Suprapubic skin (tissue), 4 donors: ENCODE results near the gene FOXB2. TPM values are rescaled to one million over a fixed set of nuclear protein-coding genes. Genes with fewer than 3 reads are reported as not detected.

Experiments used
- DNase-seq, 2 donors: peaks; one replicate each; pipeline ENCODE4 v3.0.0-alpha.2; 2019; ENCODE audit warnings: low spot score in 2 of 2
- H3K27ac ChIP-seq: fragments of 200-600 bp; sonication (generic); one replicate; pipeline ENCODE4 v1.5.1; 2019
- H3K27me3 ChIP-seq: fragments of 200-600 bp; sonication (generic); one replicate; pipeline ENCODE4 v1.5.1; 2019
- H3K36me3 ChIP-seq: fragments of 200-600 bp; sonication (generic); one replicate; pipeline ENCODE4 v1.5.1; 2019
- H3K4me1 ChIP-seq: fragments of 200-600 bp; sonication (generic); one replicate; pipeline ENCODE4 v1.5.1; 2019
- H3K4me3 ChIP-seq: fragments of 200-600 bp; sonication (generic); one replicate; pipeline ENCODE4 v1.5.1; 2019; ENCODE audit warnings: mild to moderate bottlenecking
- H3K9me3 ChIP-seq: fragments of 200-600 bp; sonication (generic); one replicate; pipeline ENCODE4 v1.5.1; 2019
- CTCF ChIP-seq, 2 donors: fragments of 200-600 bp in 1 of 2; fragments of 450-650 bp in 1 of 2; sonication (generic) in 1 of 2; IDR thresholded peaks; one replicate each; pipeline ENCODE4 v1.5.1; 2016 to 2019; ENCODE audit warnings: antibody characterized with exemption in 2 of 2, mild to moderate bottlenecking in 1 of 2, moderate library complexity in 1 of 2
- EP300 ChIP-seq: sonication (generic); formaldehyde crosslinking; IDR thresholded peaks from one replicate; pipeline ENCODE4 v1.6.1; 2017; ENCODE audit warnings: antibody characterized with exemption
- POLR2A ChIP-seq, 2 donors: fragments of 450-650 bp; IDR thresholded peaks; one replicate each; pipeline ENCODE4 v1.6.1; 2017; ENCODE audit warnings: antibody characterized with exemption in 2 of 2, mild to moderate bottlenecking in 2 of 2, moderate library complexity in 2 of 2
- POLR2AphosphoS5 ChIP-seq, 3 donors: sonication (generic); formaldehyde crosslinking; IDR thresholded peaks; one replicate each; pipeline ENCODE4 v1.6.1; 2017; ENCODE audit warnings: antibody characterized with exemption in 3 of 3
- WGBS: methylation state at CpG from one replicate; pipeline ENCODE4 v1.1.5; 2018; 5-methylcytosine and 5-hydroxymethylcytosine counted together
- total RNA-seq, 4 donors: library from RNA; depleted of rRNA; stranded (reverse); fragments of >200 nt; gene quantifications; one replicate each; pipeline ENCODE4 v1.1.0, GENCODE V29; 2016

FOXB2 gene
- total RNA-seq, 4 donors from 2014 or later, result not detected

- Histone ChIP-seq H3K27me3 (peaks cover 83% of the 10 kb centered on the region), H3K27ac (no peak overlapping the region), H3K9me3 (no peaks in the 10 kb centered on the region), H3K4me1 (peaks cover 28% of the 10 kb centered on the region), H3K4me3 (no peak overlapping the region), H3K36me3 (no peaks in the 10 kb centered on the region)
- TF ChIP-seq CTCF (IDR thresholded peaks at IDR 0.05) (no peak), POLR2A (IDR thresholded peaks at IDR 0.05) (no peak), EP300 (no peak), POLR2AphosphoS5 (IDR thresholded peaks at IDR 0.05) (no peak)
- no peak for DNase-seq
- 71% methylated on average over 10 of the region's 10 CpGs for WGBS
Observed at GRCh38 chr9:77023726-77024125, 4.3 kb downstream of the FOXB2 start.

- peaks cover 71% of the 10 kb centered on the region for H3K27me3 ChIP-seq
- H3K4me3 ChIP-seq, result no peak overlapping the region
- TF ChIP-seq EP300 (no peak), POLR2AphosphoS5 (IDR thresholded peaks at IDR 0.05) (no peak), CTCF (IDR thresholded peaks at IDR 0.05) (no peak), POLR2A (IDR thresholded peaks at IDR 0.05) (no peak)
- no peaks in the 10 kb centered on the region for H3K9me3 ChIP-seq
- H3K4me1 ChIP-seq, result peaks cover 16% of the 10 kb centered on the region
- DNase-seq, result no peak
- WGBS, result 70% methylated on average over 3 of the region's 3 CpGs
- no peak overlapping the region for H3K27ac ChIP-seq
- no peaks in the 10 kb centered on the region for H3K36me3 ChIP-seq
Observed at GRCh38 chr9:77024776-77025545, 5.5 kb downstream of the FOXB2 start.

- TF ChIP-seq EP300 (no peak), POLR2AphosphoS5 (IDR thresholded peaks at IDR 0.05) (no peak), CTCF (IDR thresholded peaks at IDR 0.05) (no peak), POLR2A (IDR thresholded peaks at IDR 0.05) (no peak)
- DNase-seq, result no peak
- Histone ChIP-seq H3K4me1 (no peaks in the 10 kb centered on the region), H3K9me3 (no peaks in the 10 kb centered on the region), H3K27ac (no peak overlapping the region), H3K27me3 (peaks cover 35% of the 10 kb centered on the region), H3K36me3 (no peaks in the 10 kb centered on the region), H3K4me3 (no peak overlapping the region)
- WGBS, result 46% methylated on average over 3 of the region's 3 CpGs
Observed at GRCh38 chr9:77028478-77028877, 9.0 kb downstream of the FOXB2 start.

GRCh38 chr9:77030045-77030444 is 10.6 kb downstream of the FOXB2 start:
- Histone ChIP-seq H3K27me3 (peaks cover 23% of the 10 kb centered on the region), H3K36me3 (no peaks in the 10 kb centered on the region), H3K9me3 (no peaks in the 10 kb centered on the region), H3K4me1 (no peaks in the 10 kb centered on the region), H3K4me3 (no peak overlapping the region), H3K27ac (no peak overlapping the region)
- TF ChIP-seq EP300 (no peak), POLR2AphosphoS5 (IDR thresholded peaks at IDR 0.05) (no peak), CTCF (IDR thresholded peaks at IDR 0.05) (no peak), POLR2A (IDR thresholded peaks at IDR 0.05) (no peak)
- WGBS, result 85% methylated on average over 2 of the region's 2 CpGs
- no peak for DNase-seq

- Histone ChIP-seq H3K36me3 (no peaks in the 10 kb centered on the region), H3K9me3 (no peaks in the 10 kb centered on the region), H3K27me3 (peaks cover 1% of the 10 kb centered on the region), H3K27ac (no peak overlapping the region), H3K4me1 (no peaks in the 10 kb centered on the region), H3K4me3 (no peak overlapping the region)
- WGBS, result 27% methylated on average over 2 of the region's 2 CpGs
- no peak for DNase-seq
- TF ChIP-seq POLR2AphosphoS5 (IDR thresholded peaks at IDR 0.05) (no peak), CTCF (IDR thresholded peaks at IDR 0.05) (no peak), EP300 (no peak), POLR2A (IDR thresholded peaks at IDR 0.05) (no peak)
Observed at GRCh38 chr9:77038281-77039036, 19.0 kb downstream of the FOXB2 start.
